Left lung (tissue), 4 donors: ENCODE measurements around the gene MTCL3.
A peak's percentile ranks its signal among the peaks of the same experiment; 100 is the strongest.

Experiments used
- ATAC-seq: fragments of 200-7000 bp; cut with Tn5 transposase; one replicate; pipeline ENCODE4 v1.9.1; 2020; ENCODE audit warnings: moderate library complexity
- DNase-seq, 4 donors: peaks; one replicate each; pipeline ENCODE4 v3.0.0-alpha.2; 2013 to 2020
- H3K27ac ChIP-seq, 2 donors: fragments of 200-600 bp; sonication (generic) in 1 of 2; one replicate each; pipeline versions ENCODE4 v1.5.0 to v1.8.0; 2020 to 2021
- H3K27me3 ChIP-seq, 2 donors: fragments of 200-600 bp; sonication (generic) in 1 of 2; one replicate each; pipeline versions ENCODE4 v1.5.0 to v1.8.0; 2020 to 2021
- H3K36me3 ChIP-seq, 2 donors: fragments of 200-600 bp; sonication (generic) in 1 of 2; one replicate each; pipeline versions ENCODE4 v1.5.0 to v1.8.0; 2020 to 2021
- H3K4me1 ChIP-seq, 2 donors: fragments of 200-600 bp; one replicate each; pipeline ENCODE4 v1.8.0; 2021
- H3K4me3 ChIP-seq, 2 donors: fragments of 200-600 bp; sonication (generic) in 1 of 2; one replicate each; pipeline versions ENCODE4 v1.5.0 to v1.8.0; 2020 to 2021; ENCODE audit warnings: mild to moderate bottlenecking in 1 of 2
- H3K9me3 ChIP-seq, 2 donors: fragments of 200-600 bp; sonication (generic) in 1 of 2; one replicate each; pipeline versions ENCODE4 v1.5.0 to v1.8.0; 2020 to 2021
- CTCF ChIP-seq, 2 donors: fragments of 200-600 bp; sonication (generic) in 1 of 2; IDR thresholded peaks; one replicate each; pipeline versions ENCODE4 v1.5.0 to v1.8.0; 2021; ENCODE audit warnings: antibody characterized with exemption in 2 of 2
- intact Hi-C, 2 donors: fragments of 100-400 bp; cut with DNase I; formaldehyde crosslinking; loops; one replicate each; pipeline versions ENCODE4 v1.11.2 to v1.14.2; 2022
- donor health status: DM: no; HTN: yes; CAD: no.
- donor health status: DM: no; HTN: no; CAD: no.

MTCL3 gene

GRCh38 chr6:127477658-127478057 is 41.5 kb downstream of the MTCL3 start:
- Histone ChIP-seq H3K9me3 (peaks cover 0 to 6% of the 10 kb centered on the region in 2 donors), H3K27me3 (no peaks in the 10 kb centered on the region), H3K4me3 (no peak overlapping the region), H3K4me1 (no peaks in the 10 kb centered on the region), H3K36me3 (no peaks in the 10 kb centered on the region), H3K27ac (no peak overlapping the region)
- DNase-seq = no peak
- no peak for ATAC-seq
- no peak for TF ChIP-seq CTCF (IDR thresholded peaks at IDR 0.05)
- intact Hi-C loops = no loop called here

GRCh38 chr6:127475823-127476176 is 43.3 kb downstream of the MTCL3 start:
- H3K4me3 ChIP-seq = no peak overlapping the region
- H3K4me1 ChIP-seq = peaks cover 0 to 4% of the 10 kb centered on the region in 2 donors
- H3K36me3 ChIP-seq = no peaks in the 10 kb centered on the region
- no peak for TF ChIP-seq CTCF (IDR thresholded peaks at IDR 0.05)
- ATAC-seq (no peak), DNase-seq (no peak)
- no peaks in the 10 kb centered on the region for H3K27me3 ChIP-seq
- peaks cover 0 to 6% of the 10 kb centered on the region in 2 donors for H3K9me3 ChIP-seq
- H3K27ac ChIP-seq = no peak overlapping the region
- intact Hi-C loops = no loop called here

- Histone ChIP-seq H3K4me3 (no peak overlapping the region), H3K27me3 (no peaks in the 10 kb centered on the region), H3K36me3 (no peaks in the 10 kb centered on the region), H3K9me3 (peaks cover 0 to 6% of the 10 kb centered on the region in 2 donors), H3K4me1 (peaks cover 0 to 4% of the 10 kb centered on the region in 2 donors), H3K27ac (no peak overlapping the region)
- no peak for ATAC-seq
- no peak for TF ChIP-seq CTCF (IDR thresholded peaks at IDR 0.05)
- intact Hi-C loops = no loop called here
- peak in 1 of 4 donors; percentile 75 for DNase-seq
Observed at GRCh38 chr6:127475135-127475822, 43.9 kb downstream of the MTCL3 start.

- Histone ChIP-seq H3K27me3 (no peaks in the 10 kb centered on the region), H3K4me3 (no peak overlapping the region), H3K27ac (no peak overlapping the region), H3K4me1 (peaks cover 0 to 4% of the 10 kb centered on the region in 2 donors), H3K9me3 (peaks cover 0 to 6% of the 10 kb centered on the region in 2 donors), H3K36me3 (no peaks in the 10 kb centered on the region)
- peak; percentile 78 for ATAC-seq
- intact Hi-C loops = no loop called here
- no peak for DNase-seq
- TF ChIP-seq CTCF (IDR thresholded peaks at IDR 0.05) = no peak
Observed at GRCh38 chr6:127471379-127472255, 47.5 kb downstream of the MTCL3 start.

GRCh38 chr6:127468936-127469335 is 50.2 kb downstream of the MTCL3 start:
- ATAC-seq (no peak), DNase-seq (no peak)
- TF ChIP-seq CTCF (IDR thresholded peaks at IDR 0.05) = no peak
- Histone ChIP-seq H3K27me3 (no peaks in the 10 kb centered on the region), H3K36me3 (no peaks in the 10 kb centered on the region), H3K9me3 (no peaks in the 10 kb centered on the region), H3K4me1 (peaks cover 0 to 17% of the 10 kb centered on the region in 2 donors), H3K4me3 (no peak overlapping the region), H3K27ac (no peak overlapping the region)
- intact Hi-C loops = loop anchor here in 1 of 2 donors (10.0 kb wide), 1 partner anchor 46 kb away; the partner anchor contains the start of gene MTCL3
